ENCODE measurements around the gene NUBP2. TPM values are rescaled to one million over a fixed set of nuclear protein-coding genes. Genes with fewer than 3 reads are reported as not detected.

Gene NUBP2
- total RNA-seq, 1 donor from 2014 or later: 82.9 TPM

- FAIRE-seq (no peak), DNase-seq (ENCODE audit: low read depth) (no peak)
- no peak for TF ChIP-seq CTCF (IDR thresholded peaks at IDR 0.05; ENCODE audit: insufficient read depth, low read length, severe bottlenecking)
- peaks cover 28% of the 10 kb centered on the region for H3K36me3 ChIP-seq (ENCODE audit: control insufficient read depth, insufficient read depth, low read length)
- no peaks in the 10 kb centered on the region for H3K27me3 ChIP-seq (ENCODE audit: control insufficient read depth, insufficient read depth, low read length)
- H3K4me3 ChIP-seq (ENCODE audit: low read depth, low read length): no peak overlapping the region
Observed at GRCh38 chr16:1752853-1753252, 29.9 kb upstream of the NUBP2 start.

- Histone ChIP-seq H3K36me3 (ENCODE audit: control insufficient read depth, insufficient read depth, low read length) (peaks cover 20% of the 10 kb centered on the region), H3K27me3 (ENCODE audit: control insufficient read depth, insufficient read depth, low read length) (no peaks in the 10 kb centered on the region), H3K4me3 (ENCODE audit: low read depth, low read length) (no peak overlapping the region)
- no peak for DNase-seq (ENCODE audit: low read depth)
- no peak for TF ChIP-seq CTCF (IDR thresholded peaks at IDR 0.05; ENCODE audit: insufficient read depth, low read length, severe bottlenecking)
- no peak for FAIRE-seq
Observed at GRCh38 chr16:1754204-1754603, 28.6 kb upstream of the NUBP2 start.

GRCh38 chr16:1757714-1758461 lies 24.9 kb upstream of the NUBP2 start:
- DNase-seq (ENCODE audit: low read depth): no peak
- Histone ChIP-seq H3K4me3 (ENCODE audit: low read depth, low read length) (no peak overlapping the region), H3K36me3 (ENCODE audit: control insufficient read depth, insufficient read depth, low read length) (peaks cover 12% of the 10 kb centered on the region), H3K27me3 (ENCODE audit: control insufficient read depth, insufficient read depth, low read length) (no peaks in the 10 kb centered on the region)
- no peak for TF ChIP-seq CTCF (IDR thresholded peaks at IDR 0.05; ENCODE audit: insufficient read depth, low read length, severe bottlenecking)
- no peak for FAIRE-seq

GRCh38 chr16:1758923-1759322 lies 23.8 kb upstream of the NUBP2 start:
- no peak overlapping the region for H3K4me3 ChIP-seq (ENCODE audit: low read depth, low read length)
- FAIRE-seq (no peak), DNase-seq (ENCODE audit: low read depth) (no peak)
- peaks cover 17% of the 10 kb centered on the region for H3K36me3 ChIP-seq (ENCODE audit: control insufficient read depth, insufficient read depth, low read length)
- H3K27me3 ChIP-seq (ENCODE audit: control insufficient read depth, insufficient read depth, low read length): no peaks in the 10 kb centered on the region
- no peak for TF ChIP-seq CTCF (IDR thresholded peaks at IDR 0.05; ENCODE audit: insufficient read depth, low read length, severe bottlenecking)

GRCh38 chr16:1759511-1759910 lies 23.2 kb upstream of the NUBP2 start:
- H3K36me3 ChIP-seq (ENCODE audit: control insufficient read depth, insufficient read depth, low read length): peaks cover 22% of the 10 kb centered on the region
- FAIRE-seq: no peak

More at GRCh38 chr16:1759511-1759910, 23.2 kb upstream of the NUBP2 start:
- no peak for DNase-seq (ENCODE audit: low read depth)
- TF ChIP-seq CTCF (IDR thresholded peaks at IDR 0.05; ENCODE audit: insufficient read depth, low read length, severe bottlenecking): no peak
- Histone ChIP-seq H3K27me3 (ENCODE audit: control insufficient read depth, insufficient read depth, low read length) (no peaks in the 10 kb centered on the region), H3K4me3 (ENCODE audit: low read depth, low read length) (no peak overlapping the region)

Measured in bronchial epithelial cell (primary cell).